IMR-90 (cell line): ENCODE data around the gene GRIK3. TPM values are rescaled to one million over a fixed set of nuclear protein-coding genes. Genes with fewer than 3 reads are reported as not detected.

ENCODE experiments used
- ATAC-seq: fragments of 200-7000 bp; cut with Tn5 transposase; 2 replicates; pipeline ENCODE4 v1.9.1; 2020; ENCODE audit warnings: low read depth, mild to moderate bottlenecking, moderate library complexity
- BruUV-seq: library from RNA; stranded (reverse); fragments of 400-500 nt; replicated peaks from 2 replicates; lab custom pipeline; 2021; lab: Mats Ljungman, UMichigan
- CTCF ChIA-PET: fragments of 300-600 bp; formaldehyde crosslinking; extraction: SDS; loops from one replicate; lab custom pipeline; 2021; ENCODE audit warnings: antibody characterized with exemption; lab: Yijun Ruan, JAX
- POLR2A ChIA-PET: fragments of 300-600 bp; sonication (Branson Sonifier 250); formaldehyde crosslinking; loops from one replicate; lab custom pipeline; 2022; ENCODE audit warnings: antibody characterized with exemption; ENCODE audit not compliant: unreplicated experiment; lab: Charles Lee
- DNase-seq: peaks from one replicate; pipeline ENCODE4 v3.0.0; 2013
- H2AFZ ChIP-seq: replicated peaks from 2 replicates; pipeline ENCODE3; 2013; ENCODE audit warnings: low read length, mild to moderate bottlenecking; ENCODE audit not compliant: poor library complexity
- H2AK5ac ChIP-seq: 2 replicates; pipeline ENCODE4 v1.6.1; 2013; ENCODE audit warnings: low read depth, low read length, inconsistent platforms
- H2AK9ac ChIP-seq: replicated peaks from 2 replicates; pipeline ENCODE3; 2013; ENCODE audit warnings: mild to moderate bottlenecking, low read depth, low read length, moderate library complexity; ENCODE audit not compliant: poor library complexity
- H2BK120ac ChIP-seq: 2 replicates; pipeline ENCODE4 v1.6.1; 2013; ENCODE audit warnings: low read depth, low read length, inconsistent platforms
- H2BK15ac ChIP-seq: 3 replicates; pipeline ENCODE4 v1.6.1; 2013; ENCODE audit warnings: low read depth, low read length, inconsistent platforms
- H2BK20ac ChIP-seq: 2 replicates; pipeline ENCODE4 v1.6.1; 2013; ENCODE audit warnings: low read depth, mild to moderate bottlenecking, inconsistent platforms, low read length, moderate library complexity
- H2BK5ac ChIP-seq: 2 replicates; pipeline ENCODE4 v1.6.1; 2013; ENCODE audit warnings: mild to moderate bottlenecking, low read depth, low read length, inconsistent platforms; ENCODE audit not compliant: poor library complexity, severe bottlenecking
- H3K14ac ChIP-seq: replicated peaks from 2 replicates; pipeline ENCODE4 v1.6.1; 2013; ENCODE audit warnings: low read depth, low read length, inconsistent platforms
- H3K18ac ChIP-seq: 2 replicates; pipeline ENCODE4 v1.6.1; 2013; ENCODE audit warnings: low read depth, low read length, control low read depth
- H3K23ac ChIP-seq: 2 replicates; pipeline ENCODE4 v1.6.1; 2013; ENCODE audit warnings: low read depth, low read length, inconsistent platforms
- H3K27ac ChIP-seq: 2 replicates; pipeline ENCODE4 v1.5.1; 2013; ENCODE audit warnings: mild to moderate bottlenecking, control low read depth, low read length; ENCODE audit not compliant: insufficient read depth
- H3K27me3 ChIP-seq: 2 replicates; pipeline ENCODE4 v1.6.1; 2013; ENCODE audit warnings: low read length; ENCODE audit not compliant: control insufficient read depth, insufficient read depth
- H3K36me3 ChIP-seq: 2 replicates; pipeline ENCODE4 v1.6.1; 2013; ENCODE audit warnings: low read length, mixed read lengths; ENCODE audit not compliant: control insufficient read depth, insufficient read depth
- H3K4ac ChIP-seq: 2 replicates; pipeline ENCODE4 v1.6.1; 2013; ENCODE audit warnings: low read depth, low read length, inconsistent platforms
- H3K4me1 ChIP-seq: 2 replicates; pipeline ENCODE4 v1.6.1; 2013; ENCODE audit warnings: low read length, mixed read lengths; ENCODE audit not compliant: control insufficient read depth, insufficient read depth
- H3K4me2 ChIP-seq: 2 replicates; pipeline ENCODE4 v1.6.1; 2013; ENCODE audit warnings: low read depth, mild to moderate bottlenecking, control low read depth, low read length, moderate library complexity
- H3K4me3 ChIP-seq: 2 replicates; pipeline ENCODE4 v1.5.1; 2013; ENCODE audit warnings: low read depth, mild to moderate bottlenecking, control low read depth, low read length, moderate library complexity; ENCODE audit not compliant: insufficient read depth
- H3K56ac ChIP-seq: 2 replicates; pipeline ENCODE4 v1.6.1; 2013; ENCODE audit warnings: low read length, inconsistent platforms; ENCODE audit not compliant: insufficient read depth; ENCODE audit errors: extremely low read depth
- H3K79me1 ChIP-seq, 2 experiments: 2 replicates each; pipeline ENCODE4 v1.6.1; 2013; ENCODE audit warnings: low read length in 2 of 2, inconsistent platforms in 1 of 2, low read depth in 1 of 2
- H3K9ac ChIP-seq: 2 replicates; pipeline ENCODE4 v1.6.1; 2013; ENCODE audit warnings: low read depth, low read length, control low read depth
- H3K9me1 ChIP-seq: 2 replicates; pipeline ENCODE4 v1.6.1; 2013; ENCODE audit warnings: low read length, inconsistent platforms; ENCODE audit not compliant: insufficient read depth
- H3K9me3 ChIP-seq: 2 replicates; pipeline ENCODE4 v1.6.1; 2013; ENCODE audit warnings: low read length; ENCODE audit not compliant: control insufficient read depth, insufficient read depth
- H4K20me1 ChIP-seq: 2 replicates; pipeline ENCODE4 v1.6.1; 2013; ENCODE audit warnings: low read length, inconsistent platforms; ENCODE audit not compliant: insufficient read depth
- H4K5ac ChIP-seq: 2 replicates; pipeline ENCODE4 v1.6.1; 2013; ENCODE audit warnings: mild to moderate bottlenecking, low read depth, low read length, control low read depth
- H4K8ac ChIP-seq, 2 experiments: 2 replicates each; pipeline ENCODE4 v1.6.1; 2013; ENCODE audit warnings: low read depth in 2 of 2, low read length in 2 of 2, control low read depth in 1 of 2, inconsistent platforms in 1 of 2
- H4K91ac ChIP-seq: 2 replicates; pipeline ENCODE4 v1.6.1; 2013; ENCODE audit warnings: low read depth, low read length, inconsistent platforms; ENCODE audit not compliant: insufficient read depth
- CEBPB ChIP-seq: IDR thresholded peaks from 2 replicates; pipeline ENCODE4 v1.6.1; 2012; ENCODE audit warnings: low read depth, low read length, improper control_type of control experiment
- CHD1 ChIP-seq: IDR thresholded peaks from 2 replicates; pipeline ENCODE4 v1.6.1; 2012; ENCODE audit warnings: low read depth, low read length, improper control_type of control experiment
- FOS ChIP-seq: fragments of 150-350 bp; IDR thresholded peaks from 2 replicates; pipeline ENCODE4 v1.6.1; 2016; ENCODE audit warnings: low read depth, low read length
- MAFK ChIP-seq: IDR thresholded peaks from 2 replicates; pipeline ENCODE4 v1.6.1; 2012; ENCODE audit warnings: low read depth, low read length, improper control_type of control experiment
- MAZ ChIP-seq: IDR thresholded peaks from 2 replicates; pipeline ENCODE4 v1.6.1; 2012; ENCODE audit warnings: low read depth, mild to moderate bottlenecking, low read length, improper control_type of control experiment, moderate library complexity, borderline replicate concordance
- MXI1 ChIP-seq: IDR thresholded peaks from 2 replicates; pipeline ENCODE4 v1.6.1; 2012; ENCODE audit warnings: low read depth, mild to moderate bottlenecking, low read length, moderate library complexity, borderline replicate concordance
- NFE2L2 ChIP-seq: fragments of 150-350 bp; IDR thresholded peaks from 2 replicates; pipeline ENCODE4 v1.6.1; 2016; ENCODE audit warnings: low read depth, mild to moderate bottlenecking, low read length
- POLR2A ChIP-seq: IDR thresholded peaks from 2 replicates; pipeline ENCODE4 v1.6.1; 2012; ENCODE audit warnings: mild to moderate bottlenecking, low read depth, low read length
- RCOR1 ChIP-seq: IDR thresholded peaks from 2 replicates; pipeline ENCODE4 v1.6.1; 2012; ENCODE audit warnings: mild to moderate bottlenecking, low read length, improper control_type of control experiment; ENCODE audit not compliant: insufficient replicate concordance
- RFX5 ChIP-seq: IDR thresholded peaks from 2 replicates; pipeline ENCODE4 v1.8.0; 2012; ENCODE audit warnings: low read depth, mild to moderate bottlenecking, low read length, moderate library complexity
- SMC3 ChIP-seq: fragments of 150-350 bp; IDR thresholded peaks from 2 replicates; pipeline ENCODE4 v1.6.1; 2016; ENCODE audit warnings: low read depth, mild to moderate bottlenecking, antibody characterized with exemption, low read length, moderate library complexity
- WGBS, 2 experiments: methylation state at CpG; one replicate each; pipeline versions ENCODE4 v1.1.5 to v1.1.7; 2013; ENCODE audit warnings: missing lambda C conversion rate in 2 of 2; ENCODE audit not compliant: insufficient read length in 1 of 2; ENCODE audit errors: extremely low coverage in 2 of 2; 5-methylcytosine and 5-hydroxymethylcytosine counted together
- dilution Hi-C: fragments of 300-500 bp; cut with HindIII; formaldehyde crosslinking; loops from one replicate; pipeline ENCODE4 v1.14.3; 2018; ENCODE audit warnings: low sequenced_read_pairs; ENCODE audit not compliant: unreplicated experiment
- in situ Hi-C: fragments of 300-500 bp; cut with MboI; formaldehyde crosslinking; loops from 3 replicates; pipeline ENCODE4 v1.14.3; 2019; ENCODE audit warnings: low sequenced_read_pairs, inconsistent platforms, mixed read lengths
- intact Hi-C: fragments of 100-400 bp; cut with micrococcal nuclease; formaldehyde crosslinking; loops from 2 replicates; pipeline ENCODE4 v1.10.0; 2022
- polyA plus RNA-seq, 3 experiments: library from polyadenylated mRNA; depleted of rRNA; stranded (reverse); fragments of >200 nt; gene quantifications; 2 replicates each; pipeline ENCODE4 v1.2.3, GENCODE V29; 2012; ENCODE audit warnings: low replicate concordance in 1 of 3
- total RNA-seq: library from RNA; depleted of rRNA; stranded (reverse); fragments of >200 nt; gene quantifications from 2 replicates; pipeline ENCODE4 v1.2.3, GENCODE V29; 2012
- TF ChIP-seq, protein P1 (sequence below): conservative IDR thresholded peaks from 2 replicates; pipeline ENCODE4 v1.5.1; 2012; ENCODE audit warnings: mild to moderate bottlenecking, low read depth, low read length, improper control_type of control experiment
- TF ChIP-seq, protein P2 (sequence below): fragments of 150-350 bp; IDR thresholded peaks from 2 replicates; pipeline ENCODE4 v1.6.1; 2016; ENCODE audit warnings: low read depth, mild to moderate bottlenecking, low read length, moderate library complexity, borderline replicate concordance
- TF ChIP-seq, protein P3 (sequence below): fragments of 150-350 bp; IDR thresholded peaks from 2 replicates; pipeline ENCODE4 v1.6.1; 2017; ENCODE audit warnings: mild to moderate bottlenecking, antibody characterized with exemption, low read length, low read depth

The GRIK3 gene
- total and polyA plus RNA-seq, 2 of the 4 experiments (the other 2 are of a cell fraction): not detected

DNA sequence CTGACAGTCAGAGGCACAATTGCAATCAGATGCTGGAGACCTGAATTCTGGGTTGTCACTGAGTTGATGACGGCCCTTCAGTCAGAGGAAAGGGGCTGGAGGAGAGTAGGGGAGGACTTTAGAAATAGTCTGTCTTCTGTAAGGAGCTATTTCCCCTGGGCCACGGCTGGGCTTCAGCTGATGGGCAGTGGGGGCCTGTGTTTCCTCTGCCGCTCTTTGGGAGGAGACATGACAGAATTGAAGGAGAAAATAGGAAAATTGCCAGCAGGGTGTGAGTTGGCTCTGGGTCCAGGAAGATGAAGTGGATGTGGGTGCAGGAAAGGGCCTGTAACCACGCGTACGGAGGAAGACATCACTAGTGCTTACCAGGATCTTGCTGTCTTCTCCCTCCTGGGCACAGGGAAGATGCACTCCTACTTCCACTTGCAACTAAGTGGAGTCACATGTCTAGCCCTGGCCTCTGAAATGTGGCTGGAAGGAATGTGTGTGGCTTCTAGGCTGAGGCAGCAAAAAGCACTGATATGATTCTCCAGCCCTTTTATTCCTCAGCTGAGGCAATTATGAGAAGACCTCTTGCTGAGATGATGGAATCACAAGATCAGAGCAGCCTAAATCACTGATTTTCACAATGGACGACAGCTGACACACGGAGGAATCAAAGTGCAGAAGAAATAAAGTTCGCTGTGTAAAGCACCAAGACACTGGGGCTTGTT is 250.0 kb downstream of the GRIK3 start:
- Histone ChIP-seq H2AK9ac (no peak overlapping the region), H3K4me1 (no peaks in the 10 kb centered on the region), H2AK5ac (no peak overlapping the region), H3K23ac (no peak overlapping the region), H3K36me3 (no peaks in the 10 kb centered on the region), H4K5ac (no peak overlapping the region), H2BK5ac (no peak overlapping the region), H4K8ac (no peak overlapping the region), H2BK15ac (no peak overlapping the region), H2AFZ (no peak overlapping the region), H3K4me2 (no peak overlapping the region), H3K9me3 (no peaks in the 10 kb centered on the region), H3K56ac (no peak overlapping the region), H3K79me1 (no peaks in the 10 kb centered on the region), H3K9ac (no peak overlapping the region), H3K9me1 (no peaks in the 10 kb centered on the region), H2BK120ac (no peak overlapping the region), H3K27me3 (no peaks in the 10 kb centered on the region), H3K14ac (no peak overlapping the region), H3K27ac (no peak overlapping the region), H4K91ac (no peak overlapping the region), H3K4me3 (no peak overlapping the region), H2BK20ac (no peak overlapping the region), H3K4ac (no peak overlapping the region), H4K20me1 (no peaks in the 10 kb centered on the region; the same call in 1 of the 2 replicates), H3K18ac (no peak overlapping the region)
- ATAC-seq: no peak
- intact Hi-C loops: no loop called here
- in situ Hi-C loops: no loop called here
- TF ChIP-seq RFX5 (no peak), NFE2L2 (no peak), MXI1 (no peak), CHD1 (no peak), FOS (no peak), CEBPB (no peak), POLR2A (no peak), MAZ (no peak), MAFK (no peak), RCOR1 (no peak), SMC3 (no peak)
- TF ChIP-seq, protein P1, sequence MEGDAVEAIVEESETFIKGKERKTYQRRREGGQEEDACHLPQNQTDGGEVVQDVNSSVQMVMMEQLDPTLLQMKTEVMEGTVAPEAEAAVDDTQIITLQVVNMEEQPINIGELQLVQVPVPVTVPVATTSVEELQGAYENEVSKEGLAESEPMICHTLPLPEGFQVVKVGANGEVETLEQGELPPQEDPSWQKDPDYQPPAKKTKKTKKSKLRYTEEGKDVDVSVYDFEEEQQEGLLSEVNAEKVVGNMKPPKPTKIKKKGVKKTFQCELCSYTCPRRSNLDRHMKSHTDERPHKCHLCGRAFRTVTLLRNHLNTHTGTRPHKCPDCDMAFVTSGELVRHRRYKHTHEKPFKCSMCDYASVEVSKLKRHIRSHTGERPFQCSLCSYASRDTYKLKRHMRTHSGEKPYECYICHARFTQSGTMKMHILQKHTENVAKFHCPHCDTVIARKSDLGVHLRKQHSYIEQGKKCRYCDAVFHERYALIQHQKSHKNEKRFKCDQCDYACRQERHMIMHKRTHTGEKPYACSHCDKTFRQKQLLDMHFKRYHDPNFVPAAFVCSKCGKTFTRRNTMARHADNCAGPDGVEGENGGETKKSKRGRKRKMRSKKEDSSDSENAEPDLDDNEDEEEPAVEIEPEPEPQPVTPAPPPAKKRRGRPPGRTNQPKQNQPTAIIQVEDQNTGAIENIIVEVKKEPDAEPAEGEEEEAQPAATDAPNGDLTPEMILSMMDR: no peak
- TF ChIP-seq, protein P2, sequence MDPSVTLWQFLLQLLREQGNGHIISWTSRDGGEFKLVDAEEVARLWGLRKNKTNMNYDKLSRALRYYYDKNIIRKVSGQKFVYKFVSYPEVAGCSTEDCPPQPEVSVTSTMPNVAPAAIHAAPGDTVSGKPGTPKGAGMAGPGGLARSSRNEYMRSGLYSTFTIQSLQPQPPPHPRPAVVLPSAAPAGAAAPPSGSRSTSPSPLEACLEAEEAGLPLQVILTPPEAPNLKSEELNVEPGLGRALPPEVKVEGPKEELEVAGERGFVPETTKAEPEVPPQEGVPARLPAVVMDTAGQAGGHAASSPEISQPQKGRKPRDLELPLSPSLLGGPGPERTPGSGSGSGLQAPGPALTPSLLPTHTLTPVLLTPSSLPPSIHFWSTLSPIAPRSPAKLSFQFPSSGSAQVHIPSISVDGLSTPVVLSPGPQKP: no peak
- TF ChIP-seq, protein P3, sequence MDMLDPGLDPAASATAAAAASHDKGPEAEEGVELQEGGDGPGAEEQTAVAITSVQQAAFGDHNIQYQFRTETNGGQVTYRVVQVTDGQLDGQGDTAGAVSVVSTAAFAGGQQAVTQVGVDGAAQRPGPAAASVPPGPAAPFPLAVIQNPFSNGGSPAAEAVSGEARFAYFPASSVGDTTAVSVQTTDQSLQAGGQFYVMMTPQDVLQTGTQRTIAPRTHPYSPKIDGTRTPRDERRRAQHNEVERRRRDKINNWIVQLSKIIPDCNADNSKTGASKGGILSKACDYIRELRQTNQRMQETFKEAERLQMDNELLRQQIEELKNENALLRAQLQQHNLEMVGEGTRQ: no peak
- BruUV-seq: no TSS peak
- WGBS, 2 experiments: 28% methylated on average over 2 of the region's 9 CpGs; no CpG with 5 or more reads in 1 of the 2 experiments
- CTCF ChIA-PET: interaction anchor here (0.5 kb wide), 1 partner anchor 600 kb away, joined by 3 read pairs; no protein-coding TSS in a partner anchor
- dilution Hi-C loops: no loop called here
- DNase-seq: no peak
- POLR2A ChIA-PET: no interaction called here
